ENCODE measurements around the gene SLBP. TPM values are rescaled to one million over a fixed set of nuclear protein-coding genes. Genes with fewer than 3 reads are reported as not detected.

SLBP gene
- total and polyA plus RNA-seq, 10 of the 15 experiments (the other 5 are each of a cell fraction or from before 2014, with no cell fraction given), result 94.4 to 278 (median 158) TPM

DNA sequence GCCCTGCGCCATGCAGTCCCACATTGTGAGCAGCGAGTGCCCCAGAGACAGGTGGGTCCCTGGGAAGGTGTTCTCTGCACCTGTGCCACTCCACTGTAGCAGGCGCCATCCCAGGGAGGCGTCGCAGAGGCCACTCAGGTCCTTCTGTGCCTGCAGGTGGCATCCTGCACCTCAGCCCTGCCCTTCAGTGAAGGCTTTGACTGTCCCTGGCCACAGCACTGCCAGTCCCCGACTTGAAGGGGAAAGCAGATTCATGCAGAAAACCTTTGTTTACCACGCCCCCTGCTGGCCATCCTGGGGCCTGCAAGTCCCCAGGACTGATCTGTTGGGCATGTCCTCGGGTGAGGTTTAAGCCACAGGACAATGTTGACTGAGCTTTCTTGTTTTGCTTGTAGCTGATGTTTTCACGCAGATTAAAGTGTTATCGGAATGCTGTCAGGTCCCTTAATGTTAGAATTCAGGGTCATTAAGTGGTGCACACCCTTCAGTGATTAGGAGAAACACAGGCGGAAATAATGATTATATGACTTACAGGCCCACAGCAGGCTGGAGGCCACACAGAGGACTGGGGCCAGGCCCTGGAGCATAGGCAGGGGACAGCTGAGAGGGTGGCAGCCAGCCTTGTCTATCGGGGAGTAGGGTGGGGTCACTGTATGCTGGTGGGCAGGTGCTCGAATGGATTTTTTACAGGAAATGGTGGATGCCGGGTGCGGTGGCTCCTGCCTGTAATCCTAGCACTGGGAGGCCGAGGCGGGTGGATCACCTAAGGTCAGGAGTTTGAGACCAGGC is 14.2 kb upstream of the SLBP start (continued):
- TF ChIP-seq, protein P1, sequence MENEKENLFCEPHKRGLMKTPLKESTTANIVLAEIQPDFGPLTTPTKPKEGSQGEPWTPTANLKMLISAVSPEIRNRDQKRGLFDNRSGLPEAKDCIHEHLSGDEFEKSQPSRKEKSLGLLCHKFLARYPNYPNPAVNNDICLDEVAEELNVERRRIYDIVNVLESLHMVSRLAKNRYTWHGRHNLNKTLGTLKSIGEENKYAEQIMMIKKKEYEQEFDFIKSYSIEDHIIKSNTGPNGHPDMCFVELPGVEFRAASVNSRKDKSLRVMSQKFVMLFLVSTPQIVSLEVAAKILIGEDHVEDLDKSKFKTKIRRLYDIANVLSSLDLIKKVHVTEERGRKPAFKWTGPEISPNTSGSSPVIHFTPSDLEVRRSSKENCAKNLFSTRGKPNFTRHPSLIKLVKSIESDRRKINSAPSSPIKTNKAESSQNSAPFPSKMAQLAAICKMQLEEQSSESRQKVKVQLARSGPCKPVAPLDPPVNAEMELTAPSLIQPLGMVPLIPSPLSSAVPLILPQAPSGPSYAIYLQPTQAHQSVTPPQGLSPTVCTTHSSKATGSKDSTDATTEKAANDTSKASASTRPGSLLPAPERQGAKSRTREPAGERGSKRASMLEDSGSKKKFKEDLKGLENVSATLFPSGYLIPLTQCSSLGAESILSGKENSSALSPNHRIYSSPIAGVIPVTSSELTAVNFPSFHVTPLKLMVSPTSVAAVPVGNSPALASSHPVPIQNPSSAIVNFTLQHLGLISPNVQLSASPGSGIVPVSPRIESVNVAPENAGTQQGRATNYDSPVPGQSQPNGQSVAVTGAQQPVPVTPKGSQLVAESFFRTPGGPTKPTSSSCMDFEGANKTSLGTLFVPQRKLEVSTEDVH (IDR thresholded peaks at IDR 0.05; ENCODE audit: low read depth, partially characterized antibody), result no peak
- TF ChIP-seq CBFB (IDR thresholded peaks at IDR 0.05; ENCODE audit: low read depth) (no peak), MYC (IDR thresholded peaks at IDR 0.05; ENCODE audit: insufficient read depth, insufficient read length, insufficient replicate concordance, low read length, severe bottlenecking) (no peak), EED (IDR thresholded peaks at IDR 0.05; ENCODE audit: low read depth) (no peak), YBX1 (IDR thresholded peaks at IDR 0.05) (no peak), CHD4 (IDR thresholded peaks at IDR 0.05) (no peak), EGR1 (IDR thresholded peaks at IDR 0.05; ENCODE audit: borderline replicate concordance in 1 of 2, low read depth in 2 of 2, low read length in 2 of 2) (no peak), ETV6 (conservative IDR thresholded peaks at IDR 0.05 in 1 of 2, IDR thresholded peaks at IDR 0.05 in 1 of 2; ENCODE audit: borderline replicate concordance in 1 of 2, low read depth in 1 of 2) (no peak), NR2F1 (conservative IDR thresholded peaks at IDR 0.05) (no peak), NFYA (IDR thresholded peaks at IDR 0.05; ENCODE audit: borderline replicate concordance, low read depth, low read length) (no peak), NR2C1 (IDR thresholded peaks at IDR 0.05) (no peak), ZZZ3 (IDR thresholded peaks at IDR 0.05; ENCODE audit: control insufficient read depth, insufficient read length, low read depth) (no peak), POLR2A (IDR thresholded peaks at IDR 0.05; ENCODE audit: low read depth, low read length) (peak; percentile 37; the same call in 1 of the 2 replicates), SMAD1 (IDR thresholded peaks at IDR 0.05; ENCODE audit: low read depth, partially characterized antibody) (no peak), HDGF (IDR thresholded peaks at IDR 0.05) (peak; percentile 78; the same call in 1 of the 2 replicates), SPI1 (IDR thresholded peaks at IDR 0.05; ENCODE audit: borderline replicate concordance, insufficient read depth, low read depth, low read length) (no peak), SIN3A (IDR thresholded peaks at IDR 0.05; ENCODE audit: low read depth, low read length) (no peak), GABPA (IDR thresholded peaks at IDR 0.05; ENCODE audit: low read depth) (no peak), MYB (IDR thresholded peaks at IDR 0.05; ENCODE audit: borderline replicate concordance, low read depth, low read length) (no peak), STAT1 (conservative IDR thresholded peaks at IDR 0.05) (no peak), KLF5 (IDR thresholded peaks at IDR 0.05; ENCODE audit: partially characterized antibody) (peak; percentile 31), MTA3 (IDR thresholded peaks at IDR 0.05; ENCODE audit: borderline replicate concordance, low read length) (no peak), YY1 (IDR thresholded peaks at IDR 0.05; ENCODE audit: low read depth, low read length) (peak; percentile 68; the same call in 1 of the 2 replicates), CHD2 (IDR thresholded peaks at IDR 0.05; ENCODE audit: borderline replicate concordance, low read depth, low read length) (no peak), SP1 (IDR thresholded peaks at IDR 0.05; ENCODE audit: low read depth, low read length) (peak; percentile 16)
- TF ChIP-seq, protein P2, sequence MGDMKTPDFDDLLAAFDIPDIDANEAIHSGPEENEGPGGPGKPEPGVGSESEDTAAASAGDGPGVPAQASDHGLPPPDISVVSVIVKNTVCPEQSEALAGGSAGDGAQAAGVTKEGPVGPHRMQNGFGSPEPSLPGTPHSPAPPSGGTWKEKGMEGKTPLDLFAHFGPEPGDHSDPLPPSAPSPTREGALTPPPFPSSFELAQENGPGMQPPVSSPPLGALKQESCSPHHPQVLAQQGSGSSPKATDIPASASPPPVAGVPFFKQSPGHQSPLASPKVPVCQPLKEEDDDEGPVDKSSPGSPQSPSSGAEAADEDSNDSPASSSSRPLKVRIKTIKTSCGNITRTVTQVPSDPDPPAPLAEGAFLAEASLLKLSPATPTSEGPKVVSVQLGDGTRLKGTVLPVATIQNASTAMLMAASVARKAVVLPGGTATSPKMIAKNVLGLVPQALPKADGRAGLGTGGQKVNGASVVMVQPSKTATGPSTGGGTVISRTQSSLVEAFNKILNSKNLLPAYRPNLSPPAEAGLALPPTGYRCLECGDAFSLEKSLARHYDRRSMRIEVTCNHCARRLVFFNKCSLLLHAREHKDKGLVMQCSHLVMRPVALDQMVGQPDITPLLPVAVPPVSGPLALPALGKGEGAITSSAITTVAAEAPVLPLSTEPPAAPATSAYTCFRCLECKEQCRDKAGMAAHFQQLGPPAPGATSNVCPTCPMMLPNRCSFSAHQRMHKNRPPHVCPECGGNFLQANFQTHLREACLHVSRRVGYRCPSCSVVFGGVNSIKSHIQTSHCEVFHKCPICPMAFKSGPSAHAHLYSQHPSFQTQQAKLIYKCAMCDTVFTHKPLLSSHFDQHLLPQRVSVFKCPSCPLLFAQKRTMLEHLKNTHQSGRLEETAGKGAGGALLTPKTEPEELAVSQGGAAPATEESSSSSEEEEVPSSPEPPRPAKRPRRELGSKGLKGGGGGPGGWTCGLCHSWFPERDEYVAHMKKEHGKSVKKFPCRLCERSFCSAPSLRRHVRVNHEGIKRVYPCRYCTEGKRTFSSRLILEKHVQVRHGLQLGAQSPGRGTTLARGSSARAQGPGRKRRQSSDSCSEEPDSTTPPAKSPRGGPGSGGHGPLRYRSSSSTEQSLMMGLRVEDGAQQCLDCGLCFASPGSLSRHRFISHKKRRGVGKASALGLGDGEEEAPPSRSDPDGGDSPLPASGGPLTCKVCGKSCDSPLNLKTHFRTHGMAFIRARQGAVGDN (IDR thresholded peaks at IDR 0.05), result no peak

All from GM12878 (cell line).